GM19372 (cell line): ENCODE measurements around the gene HOXC9.

ENCODE experiments used
- ATAC-seq: cut with Tn5 transposase; IDR thresholded peaks from one replicate; pipeline ENCODE4 v1.9.1; 2021; ENCODE audit warnings: mild to moderate bottlenecking, low read depth, moderate library complexity; ENCODE audit not compliant: unreplicated experiment

Gene HOXC9

GRCh38 chr12:54011665-54012532, 11.9 kb downstream of the HOXC9 start:
- no peak for ATAC-seq

DNA sequence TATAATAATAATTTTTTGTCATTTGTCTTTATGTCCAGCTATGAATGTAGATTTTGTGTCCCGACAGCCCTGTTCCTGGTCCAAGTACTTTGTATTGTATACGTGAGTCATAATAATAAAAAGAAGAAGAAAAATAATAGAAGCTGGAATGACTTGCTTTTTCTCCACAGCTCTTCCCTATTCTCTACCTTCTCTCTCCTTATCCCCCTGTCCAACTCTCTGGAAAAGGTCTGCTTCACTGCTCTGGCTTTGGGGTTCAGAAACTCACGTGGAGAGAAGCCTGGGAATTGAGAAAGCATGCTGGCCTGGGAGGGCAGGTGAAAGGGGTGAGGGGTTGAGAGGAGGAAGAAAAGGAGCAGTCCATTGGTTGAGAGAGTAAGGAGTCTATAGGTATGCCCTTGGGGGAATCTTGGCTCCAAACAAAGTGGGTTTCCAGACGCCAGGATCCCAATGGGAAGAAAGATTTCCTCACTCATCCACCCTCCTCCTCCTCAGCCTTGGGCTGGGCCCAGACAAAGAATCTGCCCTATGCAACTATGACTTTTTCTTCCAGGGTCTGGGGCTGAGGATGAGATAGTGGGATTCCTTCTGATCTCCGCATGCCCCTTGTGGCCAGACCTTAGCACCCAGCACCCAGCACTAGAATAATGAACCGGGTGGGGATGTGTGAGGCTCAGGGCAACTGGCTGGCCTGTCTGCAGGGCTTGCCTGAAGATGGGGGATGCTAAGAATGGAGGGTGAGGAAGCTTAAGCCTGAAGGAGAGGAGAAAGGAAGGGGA, 12.9 kb downstream of the HOXC9 start:
- ATAC-seq, result no peak

DNA sequence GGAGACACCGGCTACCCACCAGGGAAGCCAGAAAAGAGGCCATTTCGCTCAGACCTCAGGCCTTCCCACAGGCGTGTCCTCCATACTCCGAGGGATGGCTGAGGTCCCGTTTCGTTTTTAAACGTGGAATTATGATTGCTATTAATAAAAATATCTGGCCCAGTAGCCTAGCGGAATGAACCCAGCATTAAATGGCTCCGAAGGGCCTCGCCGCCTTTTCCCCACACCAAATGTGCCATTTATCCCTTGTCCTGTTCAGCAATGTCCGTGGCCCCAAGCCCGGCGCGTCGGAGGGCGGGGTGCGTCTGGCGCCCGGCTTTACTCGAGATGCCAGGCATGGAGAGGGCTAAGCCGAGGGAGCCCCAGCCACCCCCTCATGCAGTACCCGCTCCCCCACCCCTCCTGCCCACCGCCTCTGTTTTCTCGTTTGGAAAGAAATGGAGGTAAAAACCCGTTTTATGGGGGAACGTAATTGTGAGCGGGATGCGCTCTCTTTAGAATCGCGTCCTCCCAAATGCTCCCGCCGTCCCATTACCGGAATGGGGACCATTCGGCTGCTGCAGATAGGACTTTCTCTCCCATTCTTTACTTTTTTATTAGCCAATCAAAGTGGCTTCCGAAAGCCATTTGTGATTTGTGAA, 14.5 kb downstream of the HOXC9 start:
- no peak for ATAC-seq

DNA sequence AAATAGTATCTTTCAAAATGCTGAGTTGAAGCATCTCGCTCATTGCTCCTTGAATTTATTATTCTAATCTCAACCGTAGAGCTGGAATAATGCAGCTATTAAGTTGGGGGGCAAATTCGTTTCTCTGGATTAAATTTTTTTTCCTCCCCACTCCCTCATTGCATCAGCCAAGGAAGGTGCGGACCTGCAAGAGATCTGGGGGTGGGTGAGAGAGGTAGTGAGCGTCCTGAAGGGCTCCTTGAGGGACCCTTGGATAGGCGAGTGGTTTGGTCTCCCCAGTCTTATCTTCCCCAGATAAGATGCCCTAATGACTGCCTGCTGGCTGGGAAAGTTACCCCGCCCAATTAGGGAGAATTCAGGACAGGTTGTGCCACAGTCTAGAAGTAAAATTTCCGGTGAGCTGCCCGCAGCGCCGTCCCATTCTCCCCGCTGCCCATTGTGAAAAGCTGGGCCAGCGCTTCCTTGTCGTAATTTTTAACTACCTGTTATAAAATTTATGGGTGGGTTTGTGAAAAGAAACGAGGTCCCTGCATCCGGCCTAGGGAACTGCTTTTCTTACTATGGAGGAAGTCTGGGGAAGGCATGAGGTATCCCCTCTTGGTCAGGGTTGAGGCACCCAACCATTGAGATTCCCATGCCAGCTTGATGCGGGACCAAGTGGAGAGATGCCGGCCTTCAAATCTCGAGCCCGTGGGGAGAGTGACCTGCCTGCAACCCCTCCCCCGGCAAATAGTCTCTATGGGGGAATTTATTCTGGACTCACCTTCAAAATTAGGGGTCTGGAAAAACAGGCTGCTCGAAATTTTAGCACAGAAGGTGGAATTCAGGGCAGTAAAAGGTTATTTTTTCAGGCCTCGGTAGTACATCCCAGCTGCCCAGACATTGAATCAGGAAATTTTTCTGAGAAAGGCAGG, 15.3 kb downstream of the HOXC9 start:
- ATAC-seq, result no peak

DNA sequence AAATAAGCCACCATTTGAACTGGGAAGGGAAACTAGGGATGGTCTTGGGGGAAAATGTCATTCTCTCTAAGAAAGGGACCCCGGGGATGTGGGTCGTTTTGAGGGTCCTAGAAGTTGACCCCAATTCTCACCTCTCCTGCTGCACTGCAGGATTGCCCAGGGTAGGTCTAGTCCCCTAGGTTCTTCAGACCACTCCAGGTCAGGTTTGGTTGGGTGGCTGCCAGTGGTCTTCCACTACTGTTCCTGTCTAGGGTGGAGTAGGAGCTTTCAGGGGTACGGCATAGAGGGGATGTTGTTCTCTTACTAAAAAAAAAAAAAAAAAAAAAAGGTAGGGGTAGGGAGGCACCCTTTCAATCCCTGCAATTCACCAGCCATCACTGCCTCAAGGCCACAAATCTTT, 16.1 kb downstream of the HOXC9 start:
- ATAC-seq, result no peak

DNA sequence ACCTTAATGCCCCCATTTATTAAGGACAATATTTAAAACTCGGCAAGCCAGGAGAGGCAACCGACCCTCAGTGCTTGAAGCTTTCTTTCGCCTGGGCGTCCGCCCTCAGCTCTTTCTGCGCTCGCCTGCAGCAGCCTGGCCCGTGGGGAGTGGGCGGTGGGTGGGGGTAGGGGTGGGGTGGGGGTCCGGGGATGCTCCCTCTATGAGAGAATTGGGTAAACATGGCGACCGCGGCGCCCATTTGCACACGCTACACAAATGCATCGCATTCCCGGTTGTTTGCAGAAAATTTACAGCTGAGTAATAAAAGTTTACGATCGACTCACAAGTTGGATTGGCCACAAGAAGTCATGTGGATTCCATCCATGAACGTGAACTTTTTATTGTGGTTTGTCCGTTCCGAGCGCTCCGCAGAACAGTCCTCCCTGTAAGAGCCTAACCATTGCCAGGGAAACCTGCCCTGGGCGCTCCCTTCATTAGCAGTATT, 16.6 kb downstream of the HOXC9 start:
- ATAC-seq, result no peak

- no peak for ATAC-seq
These were observed 17.2 kb downstream of the HOXC9 start for GRCh38 chr12:54017027-54017788.

GRCh38 chr12:54017878-54018467, 18.0 kb downstream of the HOXC9 start:
- no peak for ATAC-seq

- no peak for ATAC-seq
These were observed 18.6 kb downstream of the HOXC9 start for GRCh38 chr12:54018468-54018984.

GRCh38 chr12:54019091-54019811, 19.3 kb downstream of the HOXC9 start:
- no peak for ATAC-seq

DNA sequence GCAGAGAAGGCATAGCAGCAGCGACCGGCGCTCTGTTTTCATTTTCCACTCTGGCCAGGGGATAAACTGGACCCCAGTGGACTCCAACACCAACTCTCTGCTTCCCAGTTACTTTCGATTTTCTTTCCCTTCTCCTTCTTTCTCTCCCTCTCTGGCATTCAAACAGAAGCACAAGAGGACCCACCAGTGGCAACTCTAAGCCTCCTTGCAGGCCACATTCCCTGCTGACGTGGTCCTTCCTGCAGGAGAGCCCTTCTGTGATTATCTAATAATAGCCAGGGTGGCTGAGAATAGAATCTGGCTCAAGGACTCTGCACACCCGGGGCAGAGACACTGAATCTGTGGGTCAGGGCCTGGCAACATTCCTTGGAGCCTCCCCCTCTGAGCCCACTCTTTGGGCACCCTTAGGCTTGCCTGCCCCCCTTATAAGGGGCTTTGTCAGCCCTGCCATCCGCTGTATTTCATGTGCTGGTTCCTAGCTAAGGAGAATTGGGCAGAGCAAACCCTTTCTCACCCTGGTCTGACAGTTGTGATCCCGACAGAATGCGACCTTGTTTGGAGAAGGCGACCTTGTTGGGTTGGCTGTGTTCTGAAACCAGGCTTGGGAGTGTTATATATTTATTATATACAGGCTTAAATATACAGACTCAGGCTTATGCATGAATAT, 20.1 kb downstream of the HOXC9 start:
- no peak for ATAC-seq

GRCh38 chr12:54020591-54021405, 20.8 kb downstream of the HOXC9 start:
- ATAC-seq, result no peak

- ATAC-seq, result no peak
These were observed 21.6 kb downstream of the HOXC9 start for GRCh38 chr12:54021432-54022013.

DNA sequence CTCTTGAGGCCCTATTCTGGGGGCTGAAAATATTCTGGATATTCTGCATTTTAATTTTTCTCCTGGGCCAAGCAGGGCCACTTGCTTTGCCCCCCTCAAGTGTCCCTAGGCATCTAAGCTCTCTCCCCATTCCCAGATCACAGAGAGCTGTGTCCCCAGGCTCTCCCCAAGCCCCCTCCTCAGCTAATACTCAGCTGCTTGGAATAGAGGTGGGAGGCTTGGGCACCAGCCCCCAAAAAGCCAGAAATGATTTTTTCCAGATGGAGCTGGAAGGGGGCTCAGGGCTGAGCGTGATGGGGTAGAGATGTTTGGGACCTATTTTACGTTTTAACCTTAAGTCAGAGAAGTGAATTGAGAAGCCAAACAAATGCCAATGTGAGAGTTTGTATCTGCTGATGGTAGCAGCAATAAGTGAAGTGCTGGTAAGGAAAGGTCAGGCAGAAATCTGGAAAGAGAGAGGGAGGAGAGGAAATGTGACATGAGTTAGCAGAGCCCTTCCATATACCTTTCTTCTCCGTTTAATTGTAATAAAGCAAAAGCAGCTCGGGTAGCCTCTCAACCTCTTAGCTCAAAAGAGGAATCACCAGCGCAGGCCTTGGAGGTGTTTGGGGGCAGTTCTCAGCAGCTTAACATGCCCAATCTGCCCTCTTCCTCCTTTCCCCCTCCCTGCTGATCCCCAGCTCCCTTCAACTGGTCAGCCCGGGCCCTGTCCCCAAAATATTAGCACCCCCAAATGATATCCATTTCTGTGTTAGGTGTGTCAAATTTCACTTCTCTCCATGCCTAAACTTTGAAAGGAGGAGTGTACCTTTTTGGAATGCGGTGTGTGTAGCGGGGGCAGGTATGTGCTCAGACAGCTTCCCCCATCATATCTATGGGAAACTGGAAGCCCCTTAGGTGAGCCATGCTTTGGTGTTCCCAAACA, 23.3 kb downstream of the HOXC9 start:
- ATAC-seq, result no peak

- no peak for ATAC-seq
These were observed 24.2 kb downstream of the HOXC9 start for GRCh38 chr12:54024127-54024526.
